Hepatocyte (in vitro differentiated cells): ENCODE results near the gene PPM1H. TPM values are rescaled to one million over a fixed set of nuclear protein-coding genes. Genes with fewer than 3 reads are reported as not detected.
"Not testable (repeated sequence)": the region's sequence is repeated elsewhere in the genome, so short reads cannot be mapped to it uniquely, and the experiment has no call there.

Experiments used
- DNase-seq: peaks from one replicate; pipeline ENCODE4 v3.0.0-alpha.2; 2016; ENCODE audit warnings: low spot score
- H2AFZ ChIP-seq: fragments of 200-600 bp; sonication (generic); 2 replicates; pipeline ENCODE4 v1.6.0; 2016; ENCODE audit warnings: antibody characterized with exemption, mild to moderate bottlenecking
- H3K27ac ChIP-seq: fragments of 200-600 bp; sonication (generic); 2 replicates; pipeline ENCODE4 v1.5.1; 2016; ENCODE audit warnings: mild to moderate bottlenecking
- H3K27me3 ChIP-seq: fragments of 200-600 bp; sonication (generic); 2 replicates; pipeline ENCODE4 v1.6.1; 2016
- H3K36me3 ChIP-seq: fragments of 200-600 bp; sonication (generic); replicated peaks from 2 replicates; pipeline ENCODE4 v1.5.1; 2016; ENCODE audit warnings: low read depth; ENCODE audit not compliant: insufficient read depth
- H3K4me1 ChIP-seq: fragments of 200-600 bp; sonication (generic); 2 replicates; pipeline ENCODE4 v1.5.1; 2016; ENCODE audit warnings: mild to moderate bottlenecking, moderate library complexity; ENCODE audit not compliant: insufficient read depth
- H3K4me2 ChIP-seq: fragments of 200-600 bp; sonication (generic); 2 replicates; pipeline ENCODE4 v1.6.0; 2016
- H3K4me3 ChIP-seq: fragments of 200-600 bp; sonication (generic); 2 replicates; pipeline ENCODE4 v1.5.1; 2016; ENCODE audit warnings: mild to moderate bottlenecking
- H3K79me2 ChIP-seq: fragments of 200-600 bp; sonication (generic); 2 replicates; pipeline ENCODE4 v1.6.0; 2017; ENCODE audit warnings: mild to moderate bottlenecking
- H3K9me2 ChIP-seq: fragments of 200-600 bp; sonication (generic); replicated peaks from 2 replicates; pipeline ENCODE4 v1.6.0; 2017; ENCODE audit warnings: mild to moderate bottlenecking; ENCODE audit not compliant: insufficient read depth
- H3K9me3 ChIP-seq: fragments of 200-600 bp; sonication (generic); 2 replicates; pipeline ENCODE4 v1.5.1; 2016; ENCODE audit warnings: low read depth, mild to moderate bottlenecking
- H4K20me1 ChIP-seq: fragments of 200-600 bp; sonication (generic); 2 replicates; pipeline ENCODE4 v1.6.0; 2016; ENCODE audit warnings: mild to moderate bottlenecking; ENCODE audit not compliant: insufficient read depth, poor library complexity, severe bottlenecking
- CTCF ChIP-seq: fragments of 200-600 bp; sonication (generic); IDR thresholded peaks from 2 replicates; pipeline ENCODE4 v1.5.1; 2016; ENCODE audit warnings: antibody characterized with exemption, mild to moderate bottlenecking; ENCODE audit not compliant: poor library complexity
- EZH2 ChIP-seq: fragments of 200-600 bp; sonication (generic); IDR thresholded peaks from 2 replicates; pipeline ENCODE4 v1.6.1; 2016; ENCODE audit warnings: antibody characterized with exemption, mild to moderate bottlenecking, borderline replicate concordance
- EZH2phosphoT487 ChIP-seq: fragments of 200-600 bp; sonication (generic); IDR thresholded peaks from one replicate; pipeline ENCODE4 v1.6.1; 2018; ENCODE audit warnings: antibody characterized with exemption, mild to moderate bottlenecking, low read depth, moderate library complexity; ENCODE audit not compliant: unreplicated experiment, severe bottlenecking
- WGBS: methylation state at CpG from one replicate; pipeline ENCODE4 v1.1.6; 2016; ENCODE audit warnings: low lambda C conversion rate; ENCODE audit errors: missing lambda C conversion rate; 5-methylcytosine and 5-hydroxymethylcytosine counted together
- polyA plus RNA-seq: library from polyadenylated mRNA; unstranded; fragments of >200 nt; fragmentation: Nextera tagmentation; extraction: Ambion mirVana; gene quantifications from 2 replicates; pipeline ENCODE4 v1.2.1, GENCODE V29; 2016
- total RNA-seq: library from RNA; depleted of rRNA; stranded (reverse); fragments of >200 nt; gene quantifications from 2 replicates; pipeline ENCODE4 v1.2.3, GENCODE V29; 2014

The PPM1H gene
- total and polyA plus RNA-seq, 2 experiments from 2014 or later, result 9.2 to 21.8 TPM

GRCh38 chr12:62762645-62763044, 172.3 kb downstream of the PPM1H start:
- no peak for DNase-seq
- Histone ChIP-seq H3K27me3 (no peaks in the 10 kb centered on the region), H3K27ac (peak overlapping the region; percentile 75), H3K9me3 (no peaks in the 10 kb centered on the region), H3K36me3 (no peaks in the 10 kb centered on the region), H4K20me1 (no peaks in the 10 kb centered on the region), H3K9me2 (no peaks in the 10 kb centered on the region), H2AFZ (no peak overlapping the region), H3K79me2 (no peaks in the 10 kb centered on the region), H3K4me3 (no peak overlapping the region), H3K4me1 (peaks cover 40% of the 10 kb centered on the region), H3K4me2 (peak overlapping the region; percentile 22)
- no peak for TF ChIP-seq EZH2
- TF ChIP-seq EZH2phosphoT487, result no peak
- TF ChIP-seq CTCF, result no peak
- WGBS, result 85% methylated on average over 3 of the region's 3 CpGs

- WGBS, result 63% methylated on average over 5 of the region's 5 CpGs
- H3K9me2 ChIP-seq, result no peaks in the 10 kb centered on the region
- no peaks in the 10 kb centered on the region for H3K27me3 ChIP-seq
- peaks cover 40% of the 10 kb centered on the region for H3K4me1 ChIP-seq
- no peak overlapping the region for H3K4me3 ChIP-seq
- H3K36me3 ChIP-seq, result no peaks in the 10 kb centered on the region
- H3K27ac ChIP-seq, result peak overlapping the region; percentile 75
- H3K79me2 ChIP-seq, result no peaks in the 10 kb centered on the region
- DNase-seq, result no peak
- H3K4me2 ChIP-seq, result peak overlapping the region; percentile 63
- H3K9me3 ChIP-seq, result no peaks in the 10 kb centered on the region
- no peak overlapping the region for H2AFZ ChIP-seq
- no peaks in the 10 kb centered on the region for H4K20me1 ChIP-seq
- TF ChIP-seq CTCF (no peak), EZH2phosphoT487 (no peak), EZH2 (no peak)
These were observed 173.3 kb downstream of the PPM1H start for GRCh38 chr12:62761658-62762057.

- Histone ChIP-seq H3K9me2 (no peaks in the 10 kb centered on the region), H3K27ac (peak overlapping the region; percentile 75), H4K20me1 (no peaks in the 10 kb centered on the region), H3K4me2 (peak overlapping the region; percentile 63), H3K9me3 (no peaks in the 10 kb centered on the region), H3K27me3 (no peaks in the 10 kb centered on the region), H2AFZ (no peak overlapping the region), H3K36me3 (no peaks in the 10 kb centered on the region), H3K4me3 (no peak overlapping the region), H3K79me2 (no peaks in the 10 kb centered on the region), H3K4me1 (peaks cover 40% of the 10 kb centered on the region)
- no peak for TF ChIP-seq EZH2
- TF ChIP-seq EZH2phosphoT487, result no peak
- no peak for TF ChIP-seq CTCF
- peak; percentile 38 for DNase-seq
- 7% methylated on average over 2 of the region's 2 CpGs for WGBS
These were observed 174.2 kb downstream of the PPM1H start for GRCh38 chr12:62760779-62761178.

- not testable (repeated sequence) for H3K4me3 ChIP-seq, H3K27me3 ChIP-seq, H4K20me1 ChIP-seq, H3K36me3 ChIP-seq, H3K9me2 ChIP-seq, DNase-seq, H3K9me3 ChIP-seq, H2AFZ ChIP-seq, H3K79me2 ChIP-seq
- 41% methylated on average over 3 of the region's 3 CpGs for WGBS
- peak overlapping the region; percentile 75 for H3K27ac ChIP-seq
- H3K4me2 ChIP-seq, result peak overlapping the region; percentile 63
- H3K4me1 ChIP-seq, result peaks cover 40% of the 10 kb centered on the region
These were observed 174.6 kb downstream of the PPM1H start for GRCh38 chr12:62760341-62760740.
